ENCODE results near the gene NKIRAS2. TPM values are rescaled to one million over a fixed set of nuclear protein-coding genes. Genes with fewer than 3 reads are reported as not detected.

Gene NKIRAS2
- total and polyA plus RNA-seq, 2 of the 13 experiments (the other 11 are each of a cell fraction or from before 2014, with no cell fraction given): 27.9 to 42.0 TPM

- TF ChIP-seq MTA1 (CRISPR knock-in tag; IDR thresholded peaks at IDR 0.05; ENCODE audit: borderline replicate concordance) (no peak), HDAC1 (CRISPR knock-in tag; IDR thresholded peaks at IDR 0.05) (0 out of 2 replicates have a peak, but pooled peaks have one; percentile 26), NCOA1 (CRISPR knock-in tag; IDR thresholded peaks at IDR 0.05) (no peak), ZNF33B (CRISPR knock-in tag; IDR thresholded peaks at IDR 0.05) (no peak), MIXL1 (CRISPR knock-in tag; IDR thresholded peaks at IDR 0.05) (no peak), ZNF124 (CRISPR knock-in tag; IDR thresholded peaks at IDR 0.05) (no peak), GMEB1 (CRISPR knock-in tag; IDR thresholded peaks at IDR 0.05; ENCODE audit: borderline replicate concordance) (no peak), ZNF414 (CRISPR knock-in tag; IDR thresholded peaks at IDR 0.05) (no peak), PLSCR1 (CRISPR knock-in tag; IDR thresholded peaks at IDR 0.05; ENCODE audit: borderline replicate concordance) (no peak), SIN3A (IDR thresholded peaks at IDR 0.05; ENCODE audit: borderline replicate concordance, low read depth, low read length) (0 out of 2 replicates have a peak, but pooled peaks have one; percentile 9), ZNF619 (CRISPR knock-in tag; IDR thresholded peaks at IDR 0.05) (no peak), ZNF546 (CRISPR knock-in tag; conservative IDR thresholded peaks at IDR 0.05) (no peak), ZSCAN22 (CRISPR knock-in tag; IDR thresholded peaks at IDR 0.05) (no peak), MXD3 (CRISPR knock-in tag; IDR thresholded peaks at IDR 0.05) (no peak), HNF1B (CRISPR knock-in tag; IDR thresholded peaks at IDR 0.05) (no peak), HDAC2 (CRISPR knock-in tag; IDR thresholded peaks at IDR 0.05) (no peak), ATF3 (CRISPR knock-in tag; IDR thresholded peaks at IDR 0.05) (no peak), KLF11 (CRISPR knock-in tag; IDR thresholded peaks at IDR 0.05) (no peak), DRAP1 (CRISPR knock-in tag; IDR thresholded peaks at IDR 0.05) (peak; percentile 65), PAX8 (CRISPR knock-in tag; IDR thresholded peaks at IDR 0.05; ENCODE audit: borderline replicate concordance) (peak; percentile 83; the same call in 1 of the 2 replicates), POGK (CRISPR knock-in tag; conservative IDR thresholded peaks at IDR 0.05) (no peak)
Observed at GRCh38 chr17:42018339-42018738, 1.6 kb upstream of the NKIRAS2 start (continued).

Data from HepG2 (cell line).